Lower leg skin (tissue), 3 donors: ENCODE measurements around the gene COL13A1.

Source experiments
- CTCF ChIP-seq, 3 donors: fragments of 450-650 bp; IDR thresholded peaks; one replicate each; pipeline ENCODE4 v1.5.1; 2016; ENCODE audit warnings: antibody characterized with exemption in 3 of 3, mild to moderate bottlenecking in 3 of 3, moderate library complexity in 2 of 3
- POLR2A ChIP-seq, 2 donors: fragments of 450-650 bp; IDR thresholded peaks; one replicate each; pipeline ENCODE4 v1.6.1; 2016 to 2017; ENCODE audit warnings: antibody characterized with exemption in 2 of 2, mild to moderate bottlenecking in 1 of 2, moderate library complexity in 1 of 2

GRCh38 chr10:69991151-69991550, 189.4 kb downstream of the COL13A1 start:
- no peak for TF ChIP-seq CTCF (IDR thresholded peaks at IDR 0.05)
- TF ChIP-seq POLR2A (IDR thresholded peaks at IDR 0.05): no peak
